Astrocyte of the cerebellum (primary cell): ENCODE results near the gene LENG8.

ENCODE experiments used
- DNase-seq: peaks from one replicate; pipeline ENCODE4 v3.0.0-alpha.2; 2011; ENCODE audit warnings: low read depth
- H3K4me3 ChIP-seq: 2 replicates; pipeline ENCODE4 v1.5.1; 2011; ENCODE audit warnings: mild to moderate bottlenecking, low read depth, low read length, moderate library complexity
- CTCF ChIP-seq: IDR thresholded peaks from 2 replicates; pipeline ENCODE4 v1.5.1; 2012; ENCODE audit warnings: low read length, low read depth, moderate library complexity, mild to moderate bottlenecking; ENCODE audit errors: missing control alignments
- in situ Hi-C: cut with HindIII; loops from 2 replicates; pipeline ENCODE4 v1.10.0; 2017; ENCODE audit warnings: low sequenced_read_pairs

LENG8 gene

GRCh38 chr19:54470276-54470887, 21.4 kb downstream of the LENG8 start:
- no peak for DNase-seq
- in situ Hi-C loops, result loop anchor here (25.0 kb wide), 1 partner anchor 1142 kb away; the partner anchor contains the start of genes ZNF524, ZNF784 and ZNF865
- H3K4me3 ChIP-seq, result no peak overlapping the region
- no peak for TF ChIP-seq CTCF

GRCh38 chr19:54470991-54471782, 22.2 kb downstream of the LENG8 start:
- DNase-seq, result no peak
- H3K4me3 ChIP-seq, result peak overlapping the region; percentile 38
- no peak for TF ChIP-seq CTCF
- in situ Hi-C loops, result loop anchor here (25.0 kb wide), 1 partner anchor 1141 kb away; the partner anchor contains the start of genes ZNF524, ZNF784 and ZNF865

- in situ Hi-C loops, result loop anchor here (25.0 kb wide), 1 partner anchor 1139 kb away; the partner anchor contains the start of genes ZNF524, ZNF784 and ZNF865
- peak within 1 kb of the TSS; percentile 47 for H3K4me3 ChIP-seq
- no peak for TF ChIP-seq CTCF
- DNase-seq, result no peak
Measured at GRCh38 chr19:54473071-54473891, 24.3 kb downstream of the LENG8 start, which contains the start of gene CDC42EP5. Gene CDC42EP5 (minus strand): TSS chr19:54473296. CDS start chr19:54465547, 7,749 bp downstream.

GRCh38 chr19:54473892-54474372, 24.9 kb downstream of the LENG8 start:
- no peak for TF ChIP-seq CTCF
- DNase-seq, result no peak
- in situ Hi-C loops, result loop anchor here (25.0 kb wide), 1 partner anchor 1138 kb away; the partner anchor contains the start of genes ZNF524, ZNF784 and ZNF865
- H3K4me3 ChIP-seq, result peak overlapping the region; percentile 47

- no peak for TF ChIP-seq CTCF
- in situ Hi-C loops, result no loop called here
- no peak for DNase-seq
Measured at GRCh38 chr19:54475706-54476105, 26.7 kb downstream of the LENG8 start.

GRCh38 chr19:54477650-54478049, 28.7 kb downstream of the LENG8 start:
- no peak for DNase-seq
- in situ Hi-C loops, result no loop called here
- no peak overlapping the region for H3K4me3 ChIP-seq
- TF ChIP-seq CTCF, result no peak

More at GRCh38 chr19:54475706-54476105, 26.7 kb downstream of the LENG8 start:
- H3K4me3 ChIP-seq, result no peak overlapping the region
